Cardiac muscle cell (in vitro differentiated cells and primary cell): ENCODE measurements around the gene IRAK1. TPM values are rescaled to one million over a fixed set of nuclear protein-coding genes. Genes with fewer than 3 reads are reported as not detected.

ENCODE experiments used
- DNase-seq, 2 donors: peaks; one replicate each; pipeline versions ENCODE4 v3.0.0 to v3.0.0-alpha.2; 2010 to 2017; ENCODE audit warnings: low read depth in 1 of 2, low spot score in 1 of 2
- H3K27ac ChIP-seq: fragments of 200-600 bp; sonication (generic); 2 replicates; pipeline ENCODE4 v1.5.1; 2016
- H3K27me3 ChIP-seq: fragments of 200-600 bp; sonication (generic); 2 replicates; pipeline ENCODE4 v1.6.0; 2016; ENCODE audit warnings: control low read depth
- H3K36me3 ChIP-seq: fragments of 200-600 bp; sonication (generic); 2 replicates; pipeline ENCODE4 v1.5.1; 2016; ENCODE audit warnings: control low read depth
- H3K4me1 ChIP-seq: fragments of 200-600 bp; sonication (generic); 2 replicates; pipeline ENCODE4 v1.8.1; 2017; ENCODE audit warnings: low read depth, mild to moderate bottlenecking, mixed run types
- H3K4me3 ChIP-seq: fragments of 200-600 bp; sonication (generic); 2 replicates; pipeline ENCODE4 v1.5.1; 2016; ENCODE audit warnings: mild to moderate bottlenecking
- H3K9me3 ChIP-seq: fragments of 200-600 bp; sonication (generic); 2 replicates; pipeline ENCODE4 v1.5.1; 2017; ENCODE audit warnings: low read depth, mild to moderate bottlenecking, control low read depth
- polyA plus RNA-seq: library from polyadenylated mRNA; unstranded; fragments of >200 nt; fragmentation: Nextera tagmentation; extraction: Ambion mirVana; gene quantifications from 2 replicates; pipeline ENCODE4 v1.2.1, GENCODE V29; 2016
- total RNA-seq: library from RNA; depleted of rRNA; stranded (reverse); fragments of >200 nt; gene quantifications from 2 replicates; pipeline ENCODE4 v1.2.3, GENCODE V29; 2016
- TF ChIP-seq, protein P1 (sequence below): IDR thresholded peaks from 2 replicates; pipeline ENCODE4 v1.5.1; 2012; ENCODE audit warnings: low read depth, mild to moderate bottlenecking, low read length

IRAK1 gene
- total and polyA plus RNA-seq, 2 experiments from 2014 or later = 22.7 to 31.1 TPM

DNA sequence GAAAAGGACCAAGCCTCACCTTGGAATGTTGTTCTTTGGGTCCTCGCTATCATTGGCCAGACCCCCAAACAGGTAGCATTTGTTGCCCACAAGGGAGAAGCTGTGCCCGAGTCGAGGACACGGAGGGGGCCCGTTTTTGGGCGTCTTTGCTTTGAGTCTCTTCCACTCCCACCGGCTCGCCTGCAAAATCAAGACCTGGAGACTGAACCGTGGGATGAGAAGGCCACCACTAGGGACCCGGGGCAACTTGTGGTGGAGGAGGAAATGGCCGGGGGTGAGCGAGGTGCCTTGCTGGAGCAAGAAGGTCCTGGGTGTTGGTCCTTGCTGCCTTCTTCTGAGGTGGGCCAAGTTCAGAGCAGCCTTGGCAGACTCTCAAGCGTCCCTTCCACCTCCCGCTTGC is 55.6 kb downstream of the IRAK1 start:
- Histone ChIP-seq H3K27ac (no peak overlapping the region), H3K27me3 (no peaks in the 10 kb centered on the region), H3K9me3 (no peaks in the 10 kb centered on the region), H3K4me1 (no peaks in the 10 kb centered on the region), H3K36me3 (no peaks in the 10 kb centered on the region), H3K4me3 (no peak overlapping the region)
- TF ChIP-seq, protein P1, sequence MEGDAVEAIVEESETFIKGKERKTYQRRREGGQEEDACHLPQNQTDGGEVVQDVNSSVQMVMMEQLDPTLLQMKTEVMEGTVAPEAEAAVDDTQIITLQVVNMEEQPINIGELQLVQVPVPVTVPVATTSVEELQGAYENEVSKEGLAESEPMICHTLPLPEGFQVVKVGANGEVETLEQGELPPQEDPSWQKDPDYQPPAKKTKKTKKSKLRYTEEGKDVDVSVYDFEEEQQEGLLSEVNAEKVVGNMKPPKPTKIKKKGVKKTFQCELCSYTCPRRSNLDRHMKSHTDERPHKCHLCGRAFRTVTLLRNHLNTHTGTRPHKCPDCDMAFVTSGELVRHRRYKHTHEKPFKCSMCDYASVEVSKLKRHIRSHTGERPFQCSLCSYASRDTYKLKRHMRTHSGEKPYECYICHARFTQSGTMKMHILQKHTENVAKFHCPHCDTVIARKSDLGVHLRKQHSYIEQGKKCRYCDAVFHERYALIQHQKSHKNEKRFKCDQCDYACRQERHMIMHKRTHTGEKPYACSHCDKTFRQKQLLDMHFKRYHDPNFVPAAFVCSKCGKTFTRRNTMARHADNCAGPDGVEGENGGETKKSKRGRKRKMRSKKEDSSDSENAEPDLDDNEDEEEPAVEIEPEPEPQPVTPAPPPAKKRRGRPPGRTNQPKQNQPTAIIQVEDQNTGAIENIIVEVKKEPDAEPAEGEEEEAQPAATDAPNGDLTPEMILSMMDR = no peak
- no peak for DNase-seq

- Histone ChIP-seq H3K4me3 (no peak overlapping the region), H3K27me3 (no peaks in the 10 kb centered on the region), H3K27ac (no peak overlapping the region), H3K36me3 (no peaks in the 10 kb centered on the region), H3K9me3 (no peaks in the 10 kb centered on the region), H3K4me1 (no peaks in the 10 kb centered on the region)
- no peak for DNase-seq
- TF ChIP-seq, protein P1 = no peak
Measured at GRCh38 chrX:153963546-153963945, 56.2 kb downstream of the IRAK1 start.

DNA sequence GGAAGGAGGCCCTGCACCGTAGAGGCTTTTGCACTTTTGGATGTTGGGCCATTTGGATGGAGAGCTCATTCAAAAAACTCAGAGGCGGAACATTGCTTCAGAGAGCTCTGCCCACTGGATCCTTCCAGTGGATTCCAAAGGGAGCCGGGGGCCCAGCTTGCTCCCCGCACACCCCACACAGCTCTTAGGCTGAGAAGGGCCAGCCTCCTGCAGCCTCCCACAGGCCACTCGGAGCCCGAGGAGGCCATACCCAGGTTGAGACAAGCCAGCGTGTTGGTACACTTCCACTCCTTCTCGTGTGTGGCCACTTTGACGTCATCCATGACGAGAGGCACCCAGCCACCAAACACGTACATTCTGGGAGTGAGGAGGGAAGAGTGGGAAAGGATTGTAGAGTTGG is 58.4 kb downstream of the IRAK1 start:
- no peaks in the 10 kb centered on the region for H3K36me3 ChIP-seq
- no peaks in the 10 kb centered on the region for H3K27me3 ChIP-seq
- TF ChIP-seq, protein P1 = no peak
- H3K27ac ChIP-seq = no peak overlapping the region
- no peak for DNase-seq
- H3K4me1 ChIP-seq = no peaks in the 10 kb centered on the region
- H3K9me3 ChIP-seq = no peaks in the 10 kb centered on the region
- no peak overlapping the region for H3K4me3 ChIP-seq

GRCh38 chrX:153960786-153961185 is 58.9 kb downstream of the IRAK1 start:
- Histone ChIP-seq H3K9me3 (no peaks in the 10 kb centered on the region), H3K27me3 (no peaks in the 10 kb centered on the region), H3K4me1 (no peaks in the 10 kb centered on the region), H3K4me3 (no peak overlapping the region), H3K36me3 (no peaks in the 10 kb centered on the region), H3K27ac (no peak overlapping the region)
- no peak for DNase-seq
- TF ChIP-seq, protein P1 = no peak

Other genes with a start within 250 kb of the IRAK1 start
- gene SRPK3, start 238.9 kb downstream of the IRAK1 start, total RNA-seq = not detected in 2 replicates
- 0.57 and 0.71 TPM in 2 replicates for gene SRPK3, start 238.9 kb downstream of the IRAK1 start, polyA plus RNA-seq
- 107 and 110 TPM in 2 replicates for gene IDH3G, start 225.5 kb downstream of the IRAK1 start, total RNA-seq
- gene IDH3G, start 225.5 kb downstream of the IRAK1 start, polyA plus RNA-seq = 99.8 and 146 TPM in 2 replicates
- gene SSR4, start 225.2 kb downstream of the IRAK1 start, total RNA-seq = 124 and 242 TPM in 2 replicates
- 275 and 374 TPM in 2 replicates for gene SSR4, start 225.2 kb downstream of the IRAK1 start, polyA plus RNA-seq
- 5.4 and 5.8 TPM in 2 replicates for gene PDZD4, start 189.4 kb downstream of the IRAK1 start, total RNA-seq
- gene PDZD4, start 189.4 kb downstream of the IRAK1 start, polyA plus RNA-seq = 0.50 and 1.7 TPM in 2 replicates
- 0.86 and 1.1 TPM in 2 replicates for gene L1CAM, start 133.7 kb downstream of the IRAK1 start, total RNA-seq
- 1.4 and 1.5 TPM in 2 replicates for gene L1CAM, start 133.7 kb downstream of the IRAK1 start, polyA plus RNA-seq
- not detected in 2 replicates for gene AVPR2, start 115.2 kb downstream of the IRAK1 start, total RNA-seq
- gene AVPR2, start 115.2 kb downstream of the IRAK1 start, polyA plus RNA-seq = 0.11 TPM in 1 of 2 replicates, not detected in the other
- gene ARHGAP4, start 93.6 kb downstream of the IRAK1 start, total RNA-seq = 20.5 and 47.4 TPM in 2 replicates
- 16.5 and 30.1 TPM in 2 replicates for gene ARHGAP4, start 93.6 kb downstream of the IRAK1 start, polyA plus RNA-seq
- 90.1 and 127 TPM in 2 replicates for gene NAA10, start 84.9 kb downstream of the IRAK1 start, total RNA-seq
- 163 and 186 TPM in 2 replicates for gene NAA10, start 84.9 kb downstream of the IRAK1 start, polyA plus RNA-seq
- 5.7 and 12.4 TPM in 2 replicates for gene RENBP, start 75.3 kb downstream of the IRAK1 start, total RNA-seq
- 7.4 and 8.7 TPM in 2 replicates for gene RENBP, start 75.3 kb downstream of the IRAK1 start, polyA plus RNA-seq
- gene HCFC1, start 48.1 kb downstream of the IRAK1 start, total RNA-seq = 72.7 and 85.6 TPM in 2 replicates
- gene HCFC1, start 48.1 kb downstream of the IRAK1 start, polyA plus RNA-seq = 21.5 and 30.1 TPM in 2 replicates
- gene TMEM187, start 47.1 kb downstream of the IRAK1 start, total RNA-seq = 12.9 and 13.4 TPM in 2 replicates
- gene TMEM187, start 47.1 kb downstream of the IRAK1 start, polyA plus RNA-seq = 12.9 and 14.6 TPM in 2 replicates
- 57.2 and 64.5 TPM in 2 replicates for gene MECP2, start 77.8 kb upstream of the IRAK1 start, total RNA-seq
- 15.6 and 17.9 TPM in 2 replicates for gene MECP2, start 77.8 kb upstream of the IRAK1 start, polyA plus RNA-seq
- gene OPN1LW, start 124.3 kb upstream of the IRAK1 start, total RNA-seq = not detected in 2 replicates
- not detected in 2 replicates for gene OPN1LW, start 124.3 kb upstream of the IRAK1 start, polyA plus RNA-seq
- not detected in 2 replicates for gene OPN1MW, start 162.7 kb upstream of the IRAK1 start, total RNA-seq
- not detected in 2 replicates for gene OPN1MW, start 162.7 kb upstream of the IRAK1 start, polyA plus RNA-seq
- not detected in 2 replicates for gene OPN1MW2, start 199.9 kb upstream of the IRAK1 start, total RNA-seq
- gene OPN1MW2, start 199.9 kb upstream of the IRAK1 start, polyA plus RNA-seq = not detected in 2 replicates
- gene OPN1MW3, start 237.7 kb upstream of the IRAK1 start, total RNA-seq = not detected in 2 replicates
- gene OPN1MW3, start 237.7 kb upstream of the IRAK1 start, polyA plus RNA-seq = not detected in 2 replicates